Activated T-cell treated with anti-CD3 and anti-CD28 coated beads, Interleukin-2, amount 50 U/mL, for 72 hours (primary cell): ENCODE data around the gene LIMCH1. TPM values are rescaled to one million over a fixed set of nuclear protein-coding genes. Genes with fewer than 3 reads are reported as not detected.

Experiments used
- ATAC-seq, 2 donors: fragments of 150-1000 bp; cut with Tn5 transposase; replicated peaks in 1 of 2; 2 replicates each; pipeline ENCODE4 v1.10.0; 2021; ENCODE audit warnings: moderate library complexity in 2 of 2, mild to moderate bottlenecking in 1 of 2
- DNase-seq, 2 donors: peaks; one replicate each; pipeline ENCODE4 v3.0.0; 2021 to 2022; ENCODE audit warnings: mixed read lengths in 1 of 2
- H3K27ac Mint-ChIP-seq: one replicate; pipeline ENCODE4 v1.8.0; 2022; ENCODE audit warnings: mild to moderate bottlenecking, moderate library complexity, mixed read lengths
- H3K27me3 Mint-ChIP-seq: one replicate; pipeline ENCODE4 v1.8.0; 2022; ENCODE audit warnings: low read depth, mixed read lengths
- H3K36me3 Mint-ChIP-seq, 2 donors: one replicate each; pipeline ENCODE4 v1.8.0; 2022; ENCODE audit warnings: mixed read lengths in 2 of 2, mild to moderate bottlenecking in 1 of 2; ENCODE audit not compliant: insufficient read depth in 2 of 2
- H3K4me1 Mint-ChIP-seq: one replicate; pipeline ENCODE4 v1.8.0; 2022; ENCODE audit warnings: low read depth, mixed read lengths
- H3K4me3 Mint-ChIP-seq, 2 donors: one replicate each; pipeline ENCODE4 v1.8.0; 2022; ENCODE audit warnings: mild to moderate bottlenecking in 2 of 2, mixed read lengths in 2 of 2, moderate library complexity in 2 of 2
- H3K9me3 Mint-ChIP-seq, 2 donors: one replicate each; pipeline ENCODE4 v1.8.0; 2022; ENCODE audit warnings: mixed read lengths in 2 of 2
- total RNA-seq, 2 donors: library from RNA; stranded (reverse); gene quantifications; one replicate each; pipeline ENCODE4 v1.2.3, GENCODE V29; 2022

The LIMCH1 gene
- total RNA-seq, 2 donors from 2014 or later, result not detected

DNA sequence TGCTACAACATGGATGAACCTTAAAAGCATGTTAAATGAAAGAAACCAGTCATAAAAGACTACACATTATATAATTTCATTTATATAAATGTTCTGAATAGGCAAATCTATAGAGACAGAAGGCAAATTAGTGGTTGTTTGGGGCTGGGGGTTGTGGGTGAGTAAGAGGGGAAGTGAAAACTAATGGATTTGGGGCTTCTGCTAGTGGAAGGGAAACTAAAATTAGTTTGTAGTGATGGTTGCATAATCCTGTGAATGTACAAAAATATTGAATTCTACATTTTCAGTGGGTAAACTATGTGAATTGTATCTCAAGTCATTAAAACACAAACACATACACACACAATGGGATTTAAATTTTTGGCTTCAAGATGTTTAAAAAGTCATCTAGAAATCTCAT is 25.4 kb upstream of the LIMCH1 start:
- no peak for ATAC-seq
- Mint-ChIP-seq H3K27me3 (no peaks in the 10 kb centered on the region), H3K36me3 (no peaks in the 10 kb centered on the region), H3K4me1 (no peaks in the 10 kb centered on the region), H3K4me3 (no peak overlapping the region), H3K9me3 (peaks cover 2 to 3% of the 10 kb centered on the region in 2 donors), H3K27ac (no peak overlapping the region)
- no peak for DNase-seq

DNA sequence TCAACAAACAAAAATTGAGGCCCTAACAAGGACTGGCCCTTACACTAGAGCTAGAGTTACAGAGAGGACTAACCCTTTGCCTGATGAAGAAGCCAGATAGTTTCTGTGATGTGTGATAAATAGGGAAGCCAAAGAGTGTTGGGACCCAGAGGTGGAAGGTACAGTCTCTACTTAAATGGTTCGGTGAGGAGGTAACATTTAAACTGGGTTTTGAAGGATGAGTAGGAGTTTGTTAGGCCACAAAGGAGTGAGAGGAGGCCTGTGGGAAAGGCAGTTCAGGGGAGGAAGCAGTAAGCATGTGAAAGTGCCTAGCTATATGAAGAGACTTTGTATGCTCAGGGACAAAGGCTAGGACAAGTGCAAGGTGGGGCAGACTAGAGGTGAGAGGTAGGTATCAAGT is 23.8 kb upstream of the LIMCH1 start:
- H3K4me3 Mint-ChIP-seq, result no peak overlapping the region

DNA sequence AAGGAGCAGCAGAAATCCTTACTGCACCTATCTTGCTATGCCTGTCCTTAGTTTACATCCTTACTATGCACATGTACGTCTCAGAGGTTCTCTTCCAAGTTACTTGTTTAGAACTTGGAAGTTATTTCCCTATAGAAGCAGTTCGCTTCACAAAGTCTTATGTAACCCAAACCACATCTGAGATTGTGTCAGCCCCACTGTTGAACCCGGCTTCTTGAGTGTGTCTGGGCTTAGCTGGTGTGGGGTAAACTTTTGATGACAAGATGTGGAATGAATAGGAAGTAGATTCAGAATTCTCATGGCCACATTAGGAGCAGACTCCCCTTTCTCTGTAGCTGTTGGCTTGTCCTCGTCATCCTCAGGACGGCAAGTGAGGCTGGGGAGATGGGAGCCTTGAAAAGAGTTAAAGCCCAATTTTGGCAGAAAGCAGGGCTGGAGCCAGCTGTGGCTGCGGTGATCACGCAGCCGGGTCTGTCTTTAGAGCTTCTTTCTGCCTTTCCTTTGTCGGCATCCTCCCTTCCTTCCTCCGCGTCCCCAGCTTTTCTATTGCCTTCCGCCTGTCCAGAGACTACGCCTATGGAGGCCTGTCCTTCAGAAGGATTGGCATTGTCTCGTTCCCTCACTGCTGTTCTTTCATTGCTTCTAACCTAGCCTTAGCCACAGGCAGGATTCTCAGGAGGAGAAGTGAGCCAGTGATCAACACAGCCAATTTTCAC is 23.0 kb upstream of the LIMCH1 start:
- H3K27me3 Mint-ChIP-seq, result no peaks in the 10 kb centered on the region
- no peak overlapping the region for H3K4me3 Mint-ChIP-seq

More for the DNA sequence above, 23.8 kb upstream of the LIMCH1 start:
- Mint-ChIP-seq H3K4me1 (no peaks in the 10 kb centered on the region), H3K27me3 (no peaks in the 10 kb centered on the region), H3K36me3 (no peaks in the 10 kb centered on the region), H3K27ac (no peak overlapping the region), H3K9me3 (peaks cover 0 to 2% of the 10 kb centered on the region in 2 donors)
- DNase-seq, result no peak
- no peak for ATAC-seq

DNA sequence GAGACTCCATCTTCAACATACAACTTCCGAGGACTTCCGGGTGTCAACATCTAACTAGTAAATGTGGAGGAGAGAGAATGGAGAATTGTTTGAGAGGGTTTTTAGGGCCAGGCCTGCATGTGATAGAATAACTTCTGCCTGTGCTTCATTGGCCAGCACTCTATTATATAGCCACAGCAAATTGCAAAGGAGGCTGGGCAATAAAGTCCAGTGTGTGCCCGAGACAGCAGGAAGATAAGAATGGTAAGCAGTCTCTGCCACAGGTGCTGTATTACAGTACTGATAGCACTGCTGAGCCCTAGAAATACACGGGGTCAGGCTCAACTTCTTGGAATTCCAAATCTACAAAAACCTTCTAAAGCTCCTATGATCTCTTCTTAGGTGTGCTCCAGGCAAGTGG is 20.8 kb upstream of the LIMCH1 start:
- no peak for ATAC-seq
- Mint-ChIP-seq H3K4me3 (no peak overlapping the region), H3K36me3 (no peaks in the 10 kb centered on the region), H3K27me3 (no peaks in the 10 kb centered on the region), H3K9me3 (peaks cover 0 to 2% of the 10 kb centered on the region in 2 donors), H3K27ac (no peak overlapping the region), H3K4me1 (no peaks in the 10 kb centered on the region)
- DNase-seq, result no peak

More for the DNA sequence above, 23.0 kb upstream of the LIMCH1 start:
- Mint-ChIP-seq H3K36me3 (no peaks in the 10 kb centered on the region), H3K27ac (no peak overlapping the region), H3K4me1 (no peaks in the 10 kb centered on the region), H3K9me3 (peaks cover 0 to 2% of the 10 kb centered on the region in 2 donors)
- ATAC-seq (no peak), DNase-seq (no peak)

DNA sequence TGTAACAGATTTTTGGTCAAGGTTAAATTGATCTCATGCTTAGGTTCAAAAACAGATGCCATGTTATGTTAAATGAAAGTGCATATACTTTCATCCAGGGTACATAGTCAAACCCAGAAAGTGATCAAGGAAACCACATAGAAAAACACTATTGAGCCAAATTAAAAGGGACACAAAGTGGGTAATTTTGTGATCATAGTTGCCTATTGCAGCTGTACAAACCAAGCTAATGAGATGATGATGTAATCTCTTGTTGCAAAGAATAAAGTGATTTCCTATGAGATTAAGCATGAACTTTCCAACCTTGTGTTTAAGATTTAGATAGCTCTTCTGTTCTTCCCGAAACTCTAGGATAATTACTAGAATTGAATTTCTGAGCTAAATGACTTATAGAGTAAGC is 20.2 kb upstream of the LIMCH1 start:
- no peaks in the 10 kb centered on the region for H3K4me1 Mint-ChIP-seq
- no peak for ATAC-seq
- H3K9me3 Mint-ChIP-seq, result peaks cover 0 to 2% of the 10 kb centered on the region in 2 donors
- H3K36me3 Mint-ChIP-seq, result no peaks in the 10 kb centered on the region
- no peak overlapping the region for H3K4me3 Mint-ChIP-seq
- DNase-seq, result no peak
- H3K27me3 Mint-ChIP-seq, result no peaks in the 10 kb centered on the region
- no peak overlapping the region for H3K27ac Mint-ChIP-seq

DNA sequence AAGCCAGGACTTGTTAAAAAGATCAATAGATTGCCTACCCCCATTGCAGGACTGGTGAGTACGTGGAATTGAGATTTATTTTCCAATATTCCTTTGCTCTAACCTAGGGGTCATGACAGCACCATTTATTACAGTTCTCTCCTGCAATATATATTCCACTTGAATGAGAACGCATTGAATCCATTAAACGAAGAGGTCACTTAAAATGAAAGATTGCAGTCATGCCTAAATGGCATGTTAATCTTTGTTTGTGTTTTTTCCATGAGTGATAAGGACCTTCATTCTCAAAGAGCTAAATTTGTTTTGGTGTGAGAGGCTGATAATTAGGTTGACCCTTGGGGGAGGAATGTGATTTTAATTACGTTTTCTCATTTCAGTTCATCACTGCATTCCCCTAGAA is 13.5 kb upstream of the LIMCH1 start:
- no peak overlapping the region for H3K27ac Mint-ChIP-seq
- DNase-seq, result no peak
- no peaks in the 10 kb centered on the region for H3K36me3 Mint-ChIP-seq
- ATAC-seq, result no peak
- no peaks in the 10 kb centered on the region for H3K4me1 Mint-ChIP-seq
- no peak overlapping the region for H3K4me3 Mint-ChIP-seq
- peaks cover 0 to 1% of the 10 kb centered on the region in 2 donors for H3K9me3 Mint-ChIP-seq
- H3K27me3 Mint-ChIP-seq, result no peaks in the 10 kb centered on the region

DNA sequence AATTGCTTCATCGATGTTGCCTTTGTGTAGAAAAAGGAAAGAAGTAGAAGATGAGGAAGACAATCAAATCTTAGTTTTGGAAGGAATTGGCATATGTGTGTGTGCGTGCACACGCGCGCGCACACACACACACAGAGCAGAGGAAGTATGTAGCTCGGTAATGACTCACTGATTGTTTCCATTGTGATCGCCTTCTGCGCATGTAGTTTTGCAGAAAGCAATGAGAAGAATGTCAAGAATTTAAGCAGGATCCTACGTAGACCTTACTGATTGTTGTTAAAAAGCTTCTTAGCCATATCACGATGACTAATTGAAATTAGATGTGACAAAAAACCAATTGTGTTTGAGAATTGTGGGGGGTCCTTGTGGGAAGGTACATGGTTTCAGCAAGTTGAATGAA is 12.8 kb upstream of the LIMCH1 start:
- H3K36me3 Mint-ChIP-seq, result no peaks in the 10 kb centered on the region
- H3K9me3 Mint-ChIP-seq, result peaks cover 0 to 1% of the 10 kb centered on the region in 2 donors
- no peak for ATAC-seq
- no peaks in the 10 kb centered on the region for H3K27me3 Mint-ChIP-seq
- no peak for DNase-seq
- no peaks in the 10 kb centered on the region for H3K4me1 Mint-ChIP-seq
- no peak overlapping the region for H3K27ac Mint-ChIP-seq
- no peak overlapping the region for H3K4me3 Mint-ChIP-seq

DNA sequence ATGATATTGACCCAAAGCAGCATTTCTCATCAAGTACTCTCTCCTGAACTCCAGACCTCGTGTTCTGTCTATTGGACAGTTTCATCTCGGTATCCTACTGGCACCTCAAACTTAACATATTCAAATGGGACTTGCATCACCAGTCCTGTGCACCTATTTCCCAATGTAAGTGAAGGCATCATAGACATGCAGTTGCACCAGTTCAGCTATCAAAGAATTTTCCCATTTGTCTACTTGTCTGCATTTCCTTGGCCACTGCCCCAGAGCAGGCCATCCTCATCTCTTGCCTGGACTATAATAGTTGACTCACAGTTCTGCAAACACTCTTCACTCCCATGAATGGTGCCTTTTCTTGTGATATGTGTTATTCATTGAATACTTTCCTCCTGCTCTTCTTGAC is 11.3 kb upstream of the LIMCH1 start:
- DNase-seq (no peak), ATAC-seq (no peak)
- H3K27ac Mint-ChIP-seq, result no peak overlapping the region
- peaks cover 0 to 1% of the 10 kb centered on the region in 2 donors for H3K9me3 Mint-ChIP-seq
- H3K4me1 Mint-ChIP-seq, result no peaks in the 10 kb centered on the region
- no peaks in the 10 kb centered on the region for H3K36me3 Mint-ChIP-seq
- no peak overlapping the region for H3K4me3 Mint-ChIP-seq
- no peaks in the 10 kb centered on the region for H3K27me3 Mint-ChIP-seq

DNA sequence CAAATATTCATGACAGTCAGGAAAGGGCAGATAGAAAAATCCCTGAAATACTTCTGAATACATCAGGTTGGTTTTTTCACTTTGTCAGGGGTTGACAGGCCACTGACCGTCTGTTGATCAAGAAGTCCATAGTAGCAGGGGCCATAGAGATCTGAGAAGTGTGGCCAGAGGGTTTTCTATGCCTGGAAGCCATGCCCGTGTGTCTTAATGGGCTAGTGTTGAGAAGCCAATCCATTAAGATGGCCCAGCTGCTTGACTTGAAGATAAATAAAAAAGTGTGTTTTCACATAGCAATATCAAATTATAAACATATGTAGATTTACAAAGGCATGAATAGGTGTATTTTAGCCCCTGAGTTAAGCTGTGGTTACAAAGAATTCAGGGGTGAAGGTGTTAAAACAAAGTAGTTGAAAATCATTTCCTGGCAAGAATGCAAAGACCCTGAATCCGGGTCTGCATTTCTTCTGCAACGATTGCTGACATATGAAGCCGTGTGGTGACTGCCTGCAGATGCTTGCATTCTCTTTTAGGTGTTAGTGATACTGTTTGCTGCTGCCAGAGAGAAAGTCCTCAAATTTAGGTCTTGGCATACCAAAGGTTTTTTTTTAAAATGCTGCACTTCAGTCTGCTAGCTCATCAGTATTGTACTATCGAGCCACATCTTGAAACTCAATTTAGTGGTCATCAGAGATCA is 9.3 kb upstream of the LIMCH1 start:
- Mint-ChIP-seq H3K4me1 (no peaks in the 10 kb centered on the region), H3K36me3 (no peaks in the 10 kb centered on the region), H3K4me3 (no peak overlapping the region), H3K27me3 (peaks cover 4% of the 10 kb centered on the region), H3K27ac (no peak overlapping the region), H3K9me3 (peaks cover 1 to 2% of the 10 kb centered on the region in 2 donors)
- no peak for DNase-seq
- ATAC-seq, result no peak

DNA sequence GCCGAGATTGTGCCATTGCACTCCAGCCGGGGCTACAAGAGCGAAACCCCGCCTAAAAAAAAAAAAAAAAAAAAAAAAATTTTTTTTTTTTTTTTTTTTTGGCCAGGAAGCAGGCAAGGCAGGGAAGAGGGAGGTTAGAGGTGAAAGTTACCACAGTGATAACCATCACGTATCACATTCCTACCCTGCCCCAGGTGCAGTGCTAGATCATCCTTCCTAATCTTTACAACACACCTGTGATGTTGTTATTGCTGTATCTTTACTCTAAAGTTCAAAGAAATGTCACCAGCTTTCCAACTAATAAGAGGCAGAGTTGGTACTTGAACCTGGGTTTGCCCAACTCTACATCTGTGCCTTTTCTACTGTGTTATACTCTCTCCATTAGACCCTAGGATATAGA is 7.2 kb upstream of the LIMCH1 start:
- H3K4me3 Mint-ChIP-seq, result no peak overlapping the region
- DNase-seq (no peak), ATAC-seq (no peak)
- H3K27me3 Mint-ChIP-seq, result peaks cover 7% of the 10 kb centered on the region
- H3K9me3 Mint-ChIP-seq, result peaks cover 1 to 2% of the 10 kb centered on the region in 2 donors
- H3K4me1 Mint-ChIP-seq, result no peaks in the 10 kb centered on the region
- H3K36me3 Mint-ChIP-seq, result no peaks in the 10 kb centered on the region
- H3K27ac Mint-ChIP-seq, result no peak overlapping the region

DNA sequence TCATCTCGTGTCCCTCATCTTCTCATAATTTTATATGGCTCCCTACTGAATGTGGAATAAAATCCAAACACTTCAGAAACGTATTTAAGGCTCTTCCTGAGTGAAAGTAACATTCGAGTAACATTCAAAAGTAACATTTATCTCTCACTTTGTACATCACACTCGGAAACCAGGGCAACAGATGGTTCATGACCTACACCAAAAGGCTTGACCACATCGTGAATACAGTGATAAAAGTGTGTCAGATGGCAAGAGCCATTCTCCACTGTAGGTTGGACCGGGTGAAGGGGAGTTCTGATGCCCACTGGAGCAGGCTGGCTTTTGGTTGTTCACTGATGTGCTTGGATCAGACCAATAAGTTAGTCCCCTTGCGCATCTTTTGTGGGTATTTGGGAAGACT is 5.6 kb upstream of the LIMCH1 start:
- Mint-ChIP-seq H3K36me3 (no peaks in the 10 kb centered on the region), H3K27ac (no peak overlapping the region), H3K4me1 (no peaks in the 10 kb centered on the region), H3K4me3 (no peak overlapping the region), H3K9me3 (peaks cover 0 to 2% of the 10 kb centered on the region in 2 donors), H3K27me3 (peaks cover 7% of the 10 kb centered on the region)
- no peak for ATAC-seq
- no peak for DNase-seq

DNA sequence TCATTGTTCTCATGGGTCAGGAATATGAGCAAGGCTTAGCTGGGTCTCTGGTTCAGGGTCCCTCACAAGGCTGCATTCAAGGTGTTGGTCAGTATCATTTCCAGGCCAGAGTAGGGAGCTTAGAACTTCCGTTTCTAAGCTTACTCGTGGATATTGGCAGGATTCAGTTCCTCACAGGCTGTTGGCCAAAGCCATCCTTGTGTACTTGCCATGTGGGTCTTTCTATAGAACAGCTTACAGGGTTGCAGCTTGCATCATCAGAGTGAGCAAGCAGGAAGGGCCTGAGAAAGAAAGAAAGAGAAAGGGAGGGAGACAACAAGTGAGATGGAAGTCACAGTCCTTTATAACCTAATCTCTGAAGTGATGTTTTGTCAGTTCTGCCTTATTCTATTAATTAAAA is 5.1 kb upstream of the LIMCH1 start:
- H3K36me3 Mint-ChIP-seq, result no peaks in the 10 kb centered on the region
- no peaks in the 10 kb centered on the region for H3K4me1 Mint-ChIP-seq

DNA sequence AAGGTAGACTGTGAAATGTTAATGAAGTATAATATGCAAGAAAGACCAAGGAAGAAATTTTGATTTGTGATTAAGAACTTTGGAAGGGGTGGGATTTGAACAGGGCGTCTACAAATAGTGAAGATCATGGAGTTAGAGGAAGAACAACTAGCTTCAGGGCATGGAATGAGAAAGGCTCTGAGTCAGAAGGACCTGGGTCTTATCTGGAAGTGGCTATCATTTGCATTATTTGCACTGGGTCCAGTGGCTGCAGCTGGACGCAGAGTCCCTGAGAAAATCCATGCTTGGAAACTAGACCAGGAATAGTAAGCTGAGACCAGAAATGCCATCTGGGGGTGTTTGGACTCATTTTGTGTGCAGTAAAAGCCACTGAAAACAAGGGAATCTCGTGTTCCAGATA is 4.3 kb upstream of the LIMCH1 start:
- no peaks in the 10 kb centered on the region for H3K36me3 Mint-ChIP-seq

More for the DNA sequence above, 5.1 kb upstream of the LIMCH1 start:
- DNase-seq, result no peak
- Mint-ChIP-seq H3K27me3 (peaks cover 7% of the 10 kb centered on the region), H3K9me3 (peaks cover 0 to 2% of the 10 kb centered on the region in 2 donors), H3K27ac (no peak overlapping the region), H3K4me3 (no peak overlapping the region)
- ATAC-seq, result no peak

More for the DNA sequence above, 4.3 kb upstream of the LIMCH1 start:
- Mint-ChIP-seq H3K27ac (no peak overlapping the region), H3K9me3 (peaks cover 0 to 2% of the 10 kb centered on the region in 2 donors), H3K4me3 (no peak overlapping the region), H3K4me1 (no peaks in the 10 kb centered on the region), H3K27me3 (peaks cover 7% of the 10 kb centered on the region)
- ATAC-seq, result no peak
- no peak for DNase-seq
